ENCODE data around the gene SBK3. TPM values are rescaled to one million over a fixed set of nuclear protein-coding genes. Genes with fewer than 3 reads are reported as not detected.

SBK3 gene
- polyA plus RNA-seq, 1 of the 3 experiments (the other 2 are of a cell fraction): 0.03 TPM

DNA sequence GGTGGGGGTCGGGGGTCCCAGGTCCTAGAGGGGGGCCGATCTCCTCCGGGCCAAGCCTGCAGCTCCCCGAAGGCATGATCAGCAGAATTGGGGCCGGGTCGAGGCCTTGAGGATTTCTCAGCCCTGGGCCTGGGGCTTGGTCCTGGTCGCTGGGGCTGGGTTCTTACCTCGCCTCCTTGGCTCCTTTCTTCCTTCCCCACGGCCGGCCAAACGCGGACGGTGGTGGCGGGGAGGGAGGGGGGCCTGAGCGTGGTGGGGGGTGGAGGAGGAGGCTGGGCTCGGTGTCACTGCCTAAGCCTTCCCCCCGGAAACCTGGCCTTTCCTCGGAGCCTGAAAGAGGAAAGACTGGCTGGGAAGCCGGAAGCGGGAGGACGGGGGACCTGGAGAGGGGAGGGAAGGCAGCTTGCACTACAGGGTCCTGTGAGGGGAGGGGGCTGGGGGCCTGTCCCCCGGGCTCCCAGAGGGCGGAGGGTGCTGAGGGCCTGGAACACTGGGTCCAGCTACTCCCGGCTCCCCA is 35.3 kb upstream of the SBK3 start, which contains the start of gene ZNF579:
TSS of gene ZNF579 (minus strand) at position 221 of the 517 bp plus-strand sequence. CDS start 1,209 bp downstream, outside the sequence.
- Histone ChIP-seq H3K9ac (peak within 1 kb of the TSS; percentile 96), H3K9me3 (no peaks in the 10 kb centered on the region), H3K4me3 (ENCODE audit: low read depth in 2 of 2, low read length in 1 of 2) (peak within 1 kb of the TSS; percentile 80 to 83), H3K4me2 (peak within 1 kb of the TSS; percentile 99), H3K27ac (ENCODE audit: low read depth in 2 of 2, low read length in 1 of 2) (peak within 1 kb of the TSS; percentile 73 to 92), H3K27me3 (ENCODE audit: insufficient read depth) (no peaks in the 10 kb centered on the region), H3K79me2 (ENCODE audit: insufficient read depth) (peaks cover 20% of the 10 kb centered on the region), H3F3A (replicated peaks; ENCODE audit: insufficient read depth) (peaks cover 11% of the 10 kb centered on the region), H3K36me3 (replicated peaks in 1 of 2; ENCODE audit: control insufficient read depth in 1 of 2, insufficient read depth in 2 of 2, low read length in 1 of 2) (peaks cover 0 to 10% of the 10 kb centered on the region in 2 experiments), H3K9me2 (no peaks in the 10 kb centered on the region), H2AFZ (ENCODE audit: low read depth) (peak within 1 kb of the TSS; percentile 100), H3K4me1 (ENCODE audit: control insufficient read depth in 1 of 2, insufficient read depth in 2 of 2, low read depth in 1 of 2, low read length in 1 of 2) (peaks cover 3 to 14% of the 10 kb centered on the region in 2 experiments; a peak in 1 of 4 replicates), H4K20me1 (ENCODE audit: insufficient read depth) (no peaks in the 10 kb centered on the region)
- POLR2A ChIA-PET: interaction anchor here (0.6 to 1.1 kb wide), 4 partner anchors 19 to 62 kb away, joined by 3 to 8 read pairs (median 5); partner anchors contain the start of genes FIZ1 and ZNF524
- WGBS (ENCODE audit: low lambda C conversion rate): 3% methylated on average over 14 of the region's 24 CpGs
- CTCF ChIA-PET: interaction anchor here (0.9 to 2.2 kb wide), 4 partner anchors 13 to 113 kb away, joined by 3 to 14 read pairs (median 3); partner anchors contain the start of gene ZNF865
- DNase-seq: peak; percentile 95
- TF ChIP-seq NRF1 (IDR thresholded peaks at IDR 0.05; ENCODE audit: low read depth, low read length): no peak
- no peak for TF ChIP-seq RFX5 (IDR thresholded peaks at IDR 0.05; ENCODE audit: low read length)
- no peak for TF ChIP-seq EZH2phosphoT487 (IDR thresholded peaks at IDR 0.05; ENCODE audit: borderline replicate concordance, low read depth)
- TF ChIP-seq, protein P1, sequence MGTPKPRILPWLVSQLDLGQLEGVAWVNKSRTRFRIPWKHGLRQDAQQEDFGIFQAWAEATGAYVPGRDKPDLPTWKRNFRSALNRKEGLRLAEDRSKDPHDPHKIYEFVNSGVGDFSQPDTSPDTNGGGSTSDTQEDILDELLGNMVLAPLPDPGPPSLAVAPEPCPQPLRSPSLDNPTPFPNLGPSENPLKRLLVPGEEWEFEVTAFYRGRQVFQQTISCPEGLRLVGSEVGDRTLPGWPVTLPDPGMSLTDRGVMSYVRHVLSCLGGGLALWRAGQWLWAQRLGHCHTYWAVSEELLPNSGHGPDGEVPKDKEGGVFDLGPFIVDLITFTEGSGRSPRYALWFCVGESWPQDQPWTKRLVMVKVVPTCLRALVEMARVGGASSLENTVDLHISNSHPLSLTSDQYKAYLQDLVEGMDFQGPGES (IDR thresholded peaks at IDR 0.05; ENCODE audit: low read depth, low read length): no peak
- TF ChIP-seq RXRA (IDR thresholded peaks at IDR 0.05; ENCODE audit: borderline replicate concordance, low read depth): no peak; the same call in 1 of the 2 replicates
- no peak for TF ChIP-seq GATA2 (CRISPR knock-in tag; IDR thresholded peaks at IDR 0.05)
- TF ChIP-seq MXI1 (IDR thresholded peaks at IDR 0.05; ENCODE audit: low read depth, low read length): peak; percentile 61; the same call in 1 of the 2 replicates
- no peak for TF ChIP-seq FOXM1 (IDR thresholded peaks at IDR 0.05; ENCODE audit: low read depth)
- no peak for TF ChIP-seq JUND (IDR thresholded peaks at IDR 0.05)
- TF ChIP-seq POLR2AphosphoS5 (IDR thresholded peaks at IDR 0.05; ENCODE audit: low read depth, low read length): peak; percentile 67
- peak; percentile 86 for TF ChIP-seq CHD2 (IDR thresholded peaks at IDR 0.05; ENCODE audit: low read length, partially characterized antibody)
- TF ChIP-seq MEF2A (IDR thresholded peaks at IDR 0.05; ENCODE audit: borderline replicate concordance, low read depth): no peak
- TF ChIP-seq FOSL2 (IDR thresholded peaks at IDR 0.05; ENCODE audit: borderline replicate concordance, low read depth): no peak
- peak in 1 of 2 experiments; percentile 46; a peak in 1 of 4 replicates for TF ChIP-seq EP300 (IDR thresholded peaks at IDR 0.05; ENCODE audit: borderline replicate concordance in 1 of 2, low read depth in 1 of 2, low read length in 1 of 2)
- no peak for TF ChIP-seq FOXJ3 (CRISPR knock-in tag; IDR thresholded peaks at IDR 0.05)
- no peak for TF ChIP-seq SMC3 (IDR thresholded peaks at IDR 0.05; ENCODE audit: low read depth, low read length)
- TF ChIP-seq, protein P2, sequence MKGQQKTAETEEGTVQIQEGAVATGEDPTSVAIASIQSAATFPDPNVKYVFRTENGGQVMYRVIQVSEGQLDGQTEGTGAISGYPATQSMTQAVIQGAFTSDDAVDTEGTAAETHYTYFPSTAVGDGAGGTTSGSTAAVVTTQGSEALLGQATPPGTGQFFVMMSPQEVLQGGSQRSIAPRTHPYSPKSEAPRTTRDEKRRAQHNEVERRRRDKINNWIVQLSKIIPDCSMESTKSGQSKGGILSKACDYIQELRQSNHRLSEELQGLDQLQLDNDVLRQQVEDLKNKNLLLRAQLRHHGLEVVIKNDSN (IDR thresholded peaks at IDR 0.05; ENCODE audit: borderline replicate concordance, low read depth): no peak
- TF ChIP-seq, protein P3, sequence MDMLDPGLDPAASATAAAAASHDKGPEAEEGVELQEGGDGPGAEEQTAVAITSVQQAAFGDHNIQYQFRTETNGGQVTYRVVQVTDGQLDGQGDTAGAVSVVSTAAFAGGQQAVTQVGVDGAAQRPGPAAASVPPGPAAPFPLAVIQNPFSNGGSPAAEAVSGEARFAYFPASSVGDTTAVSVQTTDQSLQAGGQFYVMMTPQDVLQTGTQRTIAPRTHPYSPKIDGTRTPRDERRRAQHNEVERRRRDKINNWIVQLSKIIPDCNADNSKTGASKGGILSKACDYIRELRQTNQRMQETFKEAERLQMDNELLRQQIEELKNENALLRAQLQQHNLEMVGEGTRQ (IDR thresholded peaks at IDR 0.05; ENCODE audit: borderline replicate concordance, low read depth, low read length): no peak
- 0 out of 2 replicates have a peak, but pooled peaks have one; percentile 45 for TF ChIP-seq RCOR1 (IDR thresholded peaks at IDR 0.05; ENCODE audit: low read length)
- peak; percentile 83 for TF ChIP-seq TAF1 (IDR thresholded peaks at IDR 0.05; ENCODE audit: borderline replicate concordance, low read depth, low read length)
- TF ChIP-seq, protein P4, sequence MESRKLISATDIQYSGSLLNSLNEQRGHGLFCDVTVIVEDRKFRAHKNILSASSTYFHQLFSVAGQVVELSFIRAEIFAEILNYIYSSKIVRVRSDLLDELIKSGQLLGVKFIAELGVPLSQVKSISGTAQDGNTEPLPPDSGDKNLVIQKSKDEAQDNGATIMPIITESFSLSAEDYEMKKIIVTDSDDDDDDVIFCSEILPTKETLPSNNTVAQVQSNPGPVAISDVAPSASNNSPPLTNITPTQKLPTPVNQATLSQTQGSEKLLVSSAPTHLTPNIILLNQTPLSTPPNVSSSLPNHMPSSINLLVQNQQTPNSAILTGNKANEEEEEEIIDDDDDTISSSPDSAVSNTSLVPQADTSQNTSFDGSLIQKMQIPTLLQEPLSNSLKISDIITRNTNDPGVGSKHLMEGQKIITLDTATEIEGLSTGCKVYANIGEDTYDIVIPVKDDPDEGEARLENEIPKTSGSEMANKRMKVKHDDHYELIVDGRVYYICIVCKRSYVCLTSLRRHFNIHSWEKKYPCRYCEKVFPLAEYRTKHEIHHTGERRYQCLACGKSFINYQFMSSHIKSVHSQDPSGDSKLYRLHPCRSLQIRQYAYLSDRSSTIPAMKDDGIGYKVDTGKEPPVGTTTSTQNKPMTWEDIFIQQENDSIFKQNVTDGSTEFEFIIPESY (IDR thresholded peaks at IDR 0.05; ENCODE audit: borderline replicate concordance, low read depth): no peak
- TF ChIP-seq, protein P5, sequence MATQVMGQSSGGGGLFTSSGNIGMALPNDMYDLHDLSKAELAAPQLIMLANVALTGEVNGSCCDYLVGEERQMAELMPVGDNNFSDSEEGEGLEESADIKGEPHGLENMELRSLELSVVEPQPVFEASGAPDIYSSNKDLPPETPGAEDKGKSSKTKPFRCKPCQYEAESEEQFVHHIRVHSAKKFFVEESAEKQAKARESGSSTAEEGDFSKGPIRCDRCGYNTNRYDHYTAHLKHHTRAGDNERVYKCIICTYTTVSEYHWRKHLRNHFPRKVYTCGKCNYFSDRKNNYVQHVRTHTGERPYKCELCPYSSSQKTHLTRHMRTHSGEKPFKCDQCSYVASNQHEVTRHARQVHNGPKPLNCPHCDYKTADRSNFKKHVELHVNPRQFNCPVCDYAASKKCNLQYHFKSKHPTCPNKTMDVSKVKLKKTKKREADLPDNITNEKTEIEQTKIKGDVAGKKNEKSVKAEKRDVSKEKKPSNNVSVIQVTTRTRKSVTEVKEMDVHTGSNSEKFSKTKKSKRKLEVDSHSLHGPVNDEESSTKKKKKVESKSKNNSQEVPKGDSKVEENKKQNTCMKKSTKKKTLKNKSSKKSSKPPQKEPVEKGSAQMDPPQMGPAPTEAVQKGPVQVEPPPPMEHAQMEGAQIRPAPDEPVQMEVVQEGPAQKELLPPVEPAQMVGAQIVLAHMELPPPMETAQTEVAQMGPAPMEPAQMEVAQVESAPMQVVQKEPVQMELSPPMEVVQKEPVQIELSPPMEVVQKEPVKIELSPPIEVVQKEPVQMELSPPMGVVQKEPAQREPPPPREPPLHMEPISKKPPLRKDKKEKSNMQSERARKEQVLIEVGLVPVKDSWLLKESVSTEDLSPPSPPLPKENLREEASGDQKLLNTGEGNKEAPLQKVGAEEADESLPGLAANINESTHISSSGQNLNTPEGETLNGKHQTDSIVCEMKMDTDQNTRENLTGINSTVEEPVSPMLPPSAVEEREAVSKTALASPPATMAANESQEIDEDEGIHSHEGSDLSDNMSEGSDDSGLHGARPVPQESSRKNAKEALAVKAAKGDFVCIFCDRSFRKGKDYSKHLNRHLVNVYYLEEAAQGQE (IDR thresholded peaks at IDR 0.05; ENCODE audit: low read depth, low read length): peak; percentile 79
- 0 out of 2 replicates have a peak, but pooled peaks have one; percentile 10 for TF ChIP-seq NFIC (IDR thresholded peaks at IDR 0.05; ENCODE audit: borderline replicate concordance)
- TF ChIP-seq, protein P6, sequence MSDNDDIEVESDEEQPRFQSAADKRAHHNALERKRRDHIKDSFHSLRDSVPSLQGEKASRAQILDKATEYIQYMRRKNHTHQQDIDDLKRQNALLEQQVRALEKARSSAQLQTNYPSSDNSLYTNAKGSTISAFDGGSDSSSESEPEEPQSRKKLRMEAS (IDR thresholded peaks at IDR 0.05; ENCODE audit: low read depth): peak; percentile 84
- peak; percentile 88 for TF ChIP-seq GABPA (IDR thresholded peaks at IDR 0.05; ENCODE audit: low read depth)
